Measurements from ENCODE around the gene OR51D1. TPM values are rescaled to one million over a fixed set of nuclear protein-coding genes. Genes with fewer than 3 reads are reported as not detected.

Gene OR51D1
- total and polyA plus RNA-seq, 2 of the 8 experiments (the other 6 are each of a cell fraction or from before 2014, with no cell fraction given): not detected

- TF ChIP-seq CHD7 (IDR thresholded peaks at IDR 0.05; ENCODE audit: insufficient replicate concordance, low read length): no peak
These were observed 29.3 kb upstream of the OR51D1 start, which contains the start of gene TRIM68 (continued) for GRCh38 chr11:4607781-4608666.
